ENCODE measurements around the gene CABP5.

The CABP5 gene

DNA sequence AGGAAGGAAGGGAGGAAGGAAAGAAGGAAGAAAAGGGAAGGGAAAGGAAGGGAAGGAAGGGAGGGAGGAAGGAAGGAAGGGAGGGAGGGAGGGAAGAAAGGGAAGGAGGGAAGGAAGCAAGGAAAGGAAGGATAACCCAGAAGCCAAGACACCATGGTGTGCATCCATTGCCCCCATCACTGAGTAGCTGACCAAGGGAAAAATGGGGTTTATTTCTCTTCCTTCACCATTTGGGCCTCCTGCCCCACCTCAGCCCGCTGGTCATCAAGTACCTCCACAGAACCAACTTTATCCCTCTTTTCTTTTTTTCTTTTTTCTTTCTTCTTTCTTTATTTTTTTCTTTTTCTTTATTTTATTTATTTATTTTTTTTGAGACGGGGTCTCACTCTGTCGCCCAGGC, 20.4 kb downstream of the CABP5 start:
- no peaks in the 10 kb centered on the region for H3K9me3 ChIP-seq (ENCODE audit: control insufficient read depth, low read length)
- H3K27me3 ChIP-seq (ENCODE audit: control insufficient read depth, insufficient read depth, low read length) = no peaks in the 10 kb centered on the region
- no peak overlapping the region for H3K9ac ChIP-seq (ENCODE audit: low read length)

DNA sequence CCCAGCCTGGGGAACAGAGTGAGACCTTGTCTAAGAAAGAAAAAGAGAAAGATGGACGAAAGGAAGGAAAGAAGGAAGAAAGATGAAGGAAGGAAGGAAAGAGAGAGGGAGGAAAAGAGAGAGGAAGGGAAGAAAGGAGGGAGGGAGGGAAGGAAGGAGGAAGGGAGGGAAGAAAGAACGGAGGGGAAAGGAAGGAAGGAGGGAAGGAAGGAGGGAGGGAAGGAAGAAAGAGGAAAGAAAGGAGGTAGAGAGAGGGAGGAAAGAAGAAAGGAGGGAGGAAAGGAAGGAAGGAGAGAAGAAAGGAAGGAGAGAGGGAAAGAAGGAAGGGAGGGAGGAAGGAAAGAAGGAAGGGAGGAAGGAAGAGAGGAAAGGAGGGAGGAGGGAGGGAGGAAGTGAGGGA, 20.9 kb downstream of the CABP5 start:
- Histone ChIP-seq H3K36me3 (ENCODE audit: control insufficient read depth, insufficient read depth, low read length) (no peaks in the 10 kb centered on the region), H3K4me3 (ENCODE audit: low read length) (no peak overlapping the region), H3K9ac (ENCODE audit: low read length) (no peak overlapping the region), H3K27me3 (ENCODE audit: control insufficient read depth, insufficient read depth, low read length) (no peaks in the 10 kb centered on the region), H3K4me1 (ENCODE audit: control insufficient read depth, insufficient read depth, low read length) (no peaks in the 10 kb centered on the region), H3K9me3 (ENCODE audit: control insufficient read depth, low read length) (no peaks in the 10 kb centered on the region)

More for the DNA sequence above, 20.4 kb downstream of the CABP5 start:
- no peaks in the 10 kb centered on the region for H3K36me3 ChIP-seq (ENCODE audit: control insufficient read depth, insufficient read depth, low read length)
- H3K4me3 ChIP-seq (ENCODE audit: low read length) = no peak overlapping the region
- no peaks in the 10 kb centered on the region for H3K4me1 ChIP-seq (ENCODE audit: control insufficient read depth, insufficient read depth, low read length)

DNA sequence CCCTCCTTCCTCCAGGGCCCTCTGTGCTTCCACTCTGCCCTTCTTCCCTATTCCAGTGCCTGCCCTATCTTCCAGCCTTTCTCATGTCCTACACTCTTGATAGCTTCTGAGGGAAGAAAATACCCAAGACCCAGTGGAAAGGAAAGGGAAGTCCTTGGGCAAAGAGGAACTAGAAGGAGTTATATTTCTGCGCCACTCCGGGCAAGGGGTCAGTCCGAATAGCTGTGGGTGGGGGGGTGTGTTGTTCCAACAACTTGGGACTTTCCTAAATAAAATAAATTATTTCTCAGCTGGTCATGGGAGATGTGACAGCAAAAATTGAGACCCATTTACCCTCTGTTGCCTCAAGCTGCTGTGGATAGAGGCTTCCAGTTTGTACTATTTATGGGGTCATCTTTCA, 23.2 kb downstream of the CABP5 start:
- Histone ChIP-seq H3K4me1 (ENCODE audit: control insufficient read depth, insufficient read depth, low read length) (no peaks in the 10 kb centered on the region), H3K9me3 (ENCODE audit: control insufficient read depth, low read length) (no peaks in the 10 kb centered on the region), H3K27me3 (ENCODE audit: control insufficient read depth, insufficient read depth, low read length) (no peaks in the 10 kb centered on the region), H3K4me3 (ENCODE audit: low read length) (no peak overlapping the region), H3K36me3 (ENCODE audit: control insufficient read depth, insufficient read depth, low read length) (no peaks in the 10 kb centered on the region), H3K9ac (ENCODE audit: low read length) (no peak overlapping the region)

DNA sequence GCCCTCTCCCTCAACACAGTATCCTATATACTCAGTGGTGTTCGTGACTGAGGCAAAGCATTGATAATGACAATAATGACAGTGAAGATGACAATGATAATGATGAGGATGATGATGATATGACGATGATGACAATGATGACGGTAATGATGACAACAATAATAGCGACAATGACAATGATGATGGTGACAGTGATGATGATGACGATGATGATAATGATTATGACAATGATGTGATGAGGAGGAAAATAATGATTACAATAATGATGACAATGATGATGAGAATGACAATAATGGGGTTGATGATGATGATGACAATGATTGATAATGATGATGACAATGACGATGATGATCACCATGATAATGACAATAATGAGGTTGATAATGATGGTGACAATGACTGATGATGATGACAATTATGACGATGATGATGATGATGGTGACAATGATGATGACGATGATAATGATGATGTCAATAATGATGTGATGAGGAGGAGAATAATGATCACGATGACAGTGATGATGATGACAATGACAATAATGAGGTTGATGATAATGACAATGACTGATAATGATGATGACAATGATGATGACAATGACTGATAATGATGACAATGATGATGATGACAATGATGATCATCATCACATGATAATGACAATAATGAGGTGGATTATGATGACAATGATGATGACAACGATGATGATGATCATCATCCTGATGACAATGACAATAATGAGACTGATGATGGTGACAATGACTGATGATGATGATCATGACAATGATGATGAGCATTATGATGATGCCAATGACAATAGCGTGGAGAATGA, 32.7 kb downstream of the CABP5 start:
- Histone ChIP-seq H3K4me1 (ENCODE audit: control insufficient read depth, insufficient read depth, low read length) (no peaks in the 10 kb centered on the region), H3K27me3 (ENCODE audit: control insufficient read depth, insufficient read depth, low read length) (no peaks in the 10 kb centered on the region), H3K9ac (ENCODE audit: low read length) (no peak overlapping the region), H3K9me3 (ENCODE audit: control insufficient read depth, low read length) (no peaks in the 10 kb centered on the region), H3K4me3 (ENCODE audit: low read length) (no peak overlapping the region), H3K36me3 (ENCODE audit: control insufficient read depth, insufficient read depth, low read length) (no peaks in the 10 kb centered on the region)

DNA sequence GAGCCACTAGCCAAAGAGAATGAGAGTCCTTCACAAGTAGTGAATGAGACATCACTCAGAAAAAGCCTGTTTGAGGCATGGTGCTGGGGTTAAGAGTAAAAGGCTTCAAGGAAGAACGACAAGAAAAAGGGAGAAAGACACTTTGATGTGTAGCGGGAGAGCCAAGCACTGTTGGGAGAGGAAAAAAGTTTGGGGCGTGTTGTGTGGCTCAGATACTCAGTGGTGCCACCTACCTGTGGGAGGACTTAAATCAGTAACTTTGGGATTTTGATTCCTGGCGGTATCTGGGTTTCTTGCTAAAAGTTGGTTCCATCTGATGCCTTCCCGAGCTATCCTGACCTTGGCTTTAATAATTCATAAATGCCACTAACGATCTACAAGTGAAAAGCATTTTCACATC, 37.1 kb downstream of the CABP5 start:
- Histone ChIP-seq H3K4me1 (ENCODE audit: control insufficient read depth, insufficient read depth, low read length) (no peaks in the 10 kb centered on the region), H3K27me3 (ENCODE audit: control insufficient read depth, insufficient read depth, low read length) (no peaks in the 10 kb centered on the region), H3K9me3 (ENCODE audit: control insufficient read depth, low read length) (no peaks in the 10 kb centered on the region), H3K36me3 (ENCODE audit: control insufficient read depth, insufficient read depth, low read length) (no peaks in the 10 kb centered on the region), H3K4me3 (ENCODE audit: low read length) (no peak overlapping the region), H3K9ac (ENCODE audit: low read length) (no peak overlapping the region)

DNA sequence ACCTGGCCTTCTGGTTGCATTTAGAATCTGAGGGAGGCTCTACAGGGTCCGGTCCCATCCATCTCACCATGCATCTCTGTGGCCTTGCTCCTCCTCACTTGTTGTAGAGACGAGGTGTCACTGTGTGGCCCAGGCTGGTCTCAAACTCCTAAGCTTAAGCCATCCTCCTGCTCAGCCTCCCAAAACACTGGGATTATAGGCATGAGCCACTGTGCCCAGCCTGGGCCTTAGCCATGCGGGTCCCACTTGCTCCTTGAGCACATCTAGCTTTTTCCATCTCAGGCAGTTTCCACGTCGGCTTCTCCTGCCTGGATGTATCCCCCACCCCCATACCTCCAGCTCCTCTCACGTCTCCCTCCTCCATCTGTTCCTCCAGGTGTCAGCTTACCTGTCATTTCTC, 39.6 kb downstream of the CABP5 start:
- Histone ChIP-seq H3K4me3 (ENCODE audit: low read length) (no peak overlapping the region), H3K27me3 (ENCODE audit: control insufficient read depth, insufficient read depth, low read length) (no peaks in the 10 kb centered on the region), H3K9ac (ENCODE audit: low read length) (no peak overlapping the region), H3K9me3 (ENCODE audit: control insufficient read depth, low read length) (no peaks in the 10 kb centered on the region), H3K4me1 (ENCODE audit: control insufficient read depth, insufficient read depth, low read length) (no peaks in the 10 kb centered on the region), H3K36me3 (ENCODE audit: control insufficient read depth, insufficient read depth, low read length) (no peaks in the 10 kb centered on the region)

DNA sequence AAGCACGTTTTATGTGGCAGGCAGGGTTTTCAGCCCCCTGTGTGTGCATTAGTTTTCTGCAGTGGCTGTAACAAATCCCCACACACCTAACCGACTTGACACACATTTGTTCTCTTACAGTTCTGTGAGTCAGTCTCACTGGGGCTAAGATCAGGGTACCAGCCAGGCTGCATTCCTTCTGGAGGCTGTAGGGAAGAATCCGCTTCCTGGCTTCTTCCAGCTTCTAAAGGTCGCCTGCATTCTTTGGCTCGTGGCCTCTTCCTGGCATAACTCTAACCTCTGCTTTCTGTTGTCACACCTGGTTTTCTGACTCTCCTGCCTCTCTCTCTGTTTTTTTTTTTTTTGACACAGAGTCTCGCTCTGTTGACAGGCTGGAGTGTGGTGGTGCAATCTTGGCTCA, 43.0 kb downstream of the CABP5 start:
- Histone ChIP-seq H3K9me3 (ENCODE audit: control insufficient read depth, low read length) (no peaks in the 10 kb centered on the region), H3K4me3 (ENCODE audit: low read length) (no peak overlapping the region), H3K36me3 (ENCODE audit: control insufficient read depth, insufficient read depth, low read length) (no peaks in the 10 kb centered on the region), H3K27me3 (ENCODE audit: control insufficient read depth, insufficient read depth, low read length) (no peaks in the 10 kb centered on the region), H3K9ac (ENCODE audit: low read length) (no peak overlapping the region), H3K4me1 (ENCODE audit: control insufficient read depth, insufficient read depth, low read length) (no peaks in the 10 kb centered on the region)

DNA sequence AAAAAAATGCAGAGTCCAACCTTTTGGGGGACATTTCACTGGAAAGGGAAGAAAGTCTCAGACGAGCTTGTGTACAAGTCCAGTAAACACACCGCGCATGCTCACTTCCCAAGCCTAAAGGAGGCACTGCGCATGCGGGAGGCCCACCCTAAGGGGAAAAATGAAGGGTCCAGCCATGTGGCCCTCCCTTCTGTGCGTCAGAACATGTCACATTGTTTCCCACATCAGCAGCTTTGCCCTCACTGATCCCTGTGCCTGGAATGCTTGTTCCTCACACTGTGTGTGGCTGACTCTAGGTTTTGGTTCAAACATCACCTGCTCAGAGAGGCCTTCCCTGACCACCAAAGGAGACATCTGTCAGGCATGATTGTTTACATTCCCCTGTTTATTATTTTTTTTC, 45.1 kb downstream of the CABP5 start:
- H3K9me3 ChIP-seq (ENCODE audit: control insufficient read depth, low read length) = no peaks in the 10 kb centered on the region
- no peaks in the 10 kb centered on the region for H3K36me3 ChIP-seq (ENCODE audit: control insufficient read depth, insufficient read depth, low read length)
- H3K27me3 ChIP-seq (ENCODE audit: control insufficient read depth, insufficient read depth, low read length) = no peaks in the 10 kb centered on the region
- H3K4me3 ChIP-seq (ENCODE audit: low read length) = no peak overlapping the region
- no peak overlapping the region for H3K9ac ChIP-seq (ENCODE audit: low read length)
- H3K4me1 ChIP-seq (ENCODE audit: control insufficient read depth, insufficient read depth, low read length) = no peaks in the 10 kb centered on the region

DNA sequence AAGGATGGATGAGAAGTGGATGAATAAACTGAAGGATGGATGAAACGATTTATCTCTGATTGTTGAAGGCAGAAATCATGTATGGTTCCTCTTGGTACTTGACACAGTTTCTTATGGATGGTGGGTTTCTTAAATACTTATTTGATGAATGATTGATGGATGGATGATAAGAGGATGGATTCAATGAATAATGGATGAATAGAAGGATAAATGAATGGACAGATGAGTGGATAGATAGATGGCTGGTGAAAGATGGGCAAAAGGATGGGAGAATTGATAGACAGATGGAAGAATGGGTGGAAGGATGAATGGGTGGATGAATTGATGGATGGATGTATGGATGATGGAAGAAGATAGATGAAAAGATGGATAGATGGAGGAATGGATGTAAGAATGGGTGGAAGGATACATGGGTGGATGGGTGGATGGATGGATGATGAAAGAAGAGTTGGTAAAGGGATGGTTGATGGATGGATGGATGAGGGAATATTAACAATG, 47.6 kb downstream of the CABP5 start:
- Histone ChIP-seq H3K27me3 (ENCODE audit: control insufficient read depth, insufficient read depth, low read length) (no peaks in the 10 kb centered on the region), H3K4me3 (ENCODE audit: low read length) (no peak overlapping the region), H3K9me3 (ENCODE audit: control insufficient read depth, low read length) (no peaks in the 10 kb centered on the region), H3K36me3 (ENCODE audit: control insufficient read depth, insufficient read depth, low read length) (no peaks in the 10 kb centered on the region), H3K9ac (ENCODE audit: low read length) (no peak overlapping the region), H3K4me1 (ENCODE audit: control insufficient read depth, insufficient read depth, low read length) (no peaks in the 10 kb centered on the region)

DNA sequence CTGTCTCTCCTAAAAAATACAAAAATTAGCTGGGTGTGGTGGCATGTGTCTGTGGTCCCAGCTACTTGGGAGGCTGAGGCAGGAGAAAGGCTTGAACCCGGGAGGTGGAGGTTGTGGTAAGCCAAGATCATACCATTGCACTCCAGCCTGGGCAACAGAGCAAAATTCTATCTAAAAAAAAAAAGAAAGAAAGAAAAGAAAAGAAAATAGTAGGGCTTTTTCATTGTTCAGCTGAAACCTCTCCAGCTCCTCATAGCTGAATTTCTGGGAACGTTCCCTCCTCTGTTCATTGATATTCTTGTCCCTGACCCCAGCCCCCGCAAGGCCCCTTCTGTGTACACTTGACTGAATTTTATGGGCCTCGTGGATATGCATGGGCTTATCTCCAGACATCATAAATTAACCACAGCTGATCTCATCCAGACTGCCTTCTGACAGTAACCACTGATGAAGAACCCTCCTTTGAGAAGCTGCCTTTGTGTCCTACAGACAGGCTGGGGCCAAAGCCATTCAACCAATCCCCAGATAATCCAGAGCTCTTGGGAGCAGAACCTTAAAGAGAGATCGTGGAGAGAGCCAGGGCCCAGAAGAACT, 49.6 kb downstream of the CABP5 start, which contains the start of gene ELSPBP1:
TSS of gene ELSPBP1 (plus strand) at position 424 of the 594 bp plus-strand sequence. CDS start 14,036 bp downstream, outside the sequence.
- Histone ChIP-seq H3K36me3 (ENCODE audit: control insufficient read depth, insufficient read depth, low read length) (no peaks in the 10 kb centered on the region), H3K9ac (ENCODE audit: low read length) (no peak within 1 kb of the TSS), H3K4me1 (ENCODE audit: control insufficient read depth, insufficient read depth, low read length) (no peaks in the 10 kb centered on the region), H3K27me3 (ENCODE audit: control insufficient read depth, insufficient read depth, low read length) (no peaks in the 10 kb centered on the region), H3K9me3 (ENCODE audit: control insufficient read depth, low read length) (no peaks in the 10 kb centered on the region), H3K4me3 (ENCODE audit: low read length) (no peak within 1 kb of the TSS)

DNA sequence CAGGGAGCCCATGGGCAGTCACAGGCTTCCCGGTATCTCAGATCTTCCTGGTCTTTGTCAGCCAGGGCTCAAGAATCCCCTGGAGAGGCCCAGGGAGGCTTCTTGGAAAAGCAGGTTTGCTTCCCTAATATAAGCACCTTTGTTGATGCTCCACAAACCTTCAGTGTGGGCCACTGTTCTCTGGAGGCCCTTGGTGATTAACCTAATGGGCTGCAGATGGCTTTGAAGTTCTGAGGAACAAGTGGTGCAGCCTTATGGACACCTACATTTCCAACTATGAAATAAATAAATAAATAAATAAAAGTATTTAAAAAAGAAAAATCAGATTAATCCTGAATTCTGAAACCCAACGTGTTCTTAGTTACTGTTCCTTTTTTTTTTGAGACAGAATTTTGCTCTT, 51.8 kb downstream of the CABP5 start, which contains the start of gene BSPH1:
TSS of gene BSPH1 (minus strand) at position 101 of the 400 bp plus-strand sequence. CDS start at position 12, 89 bp downstream.
- Histone ChIP-seq H3K4me3 (ENCODE audit: low read length) (no peak within 1 kb of the TSS), H3K9ac (ENCODE audit: low read length) (no peak within 1 kb of the TSS), H3K4me1 (ENCODE audit: control insufficient read depth, insufficient read depth, low read length) (no peaks in the 10 kb centered on the region), H3K36me3 (ENCODE audit: control insufficient read depth, insufficient read depth, low read length) (no peaks in the 10 kb centered on the region), H3K9me3 (ENCODE audit: control insufficient read depth, low read length) (no peaks in the 10 kb centered on the region), H3K27me3 (ENCODE audit: control insufficient read depth, insufficient read depth, low read length) (no peaks in the 10 kb centered on the region)

DNA sequence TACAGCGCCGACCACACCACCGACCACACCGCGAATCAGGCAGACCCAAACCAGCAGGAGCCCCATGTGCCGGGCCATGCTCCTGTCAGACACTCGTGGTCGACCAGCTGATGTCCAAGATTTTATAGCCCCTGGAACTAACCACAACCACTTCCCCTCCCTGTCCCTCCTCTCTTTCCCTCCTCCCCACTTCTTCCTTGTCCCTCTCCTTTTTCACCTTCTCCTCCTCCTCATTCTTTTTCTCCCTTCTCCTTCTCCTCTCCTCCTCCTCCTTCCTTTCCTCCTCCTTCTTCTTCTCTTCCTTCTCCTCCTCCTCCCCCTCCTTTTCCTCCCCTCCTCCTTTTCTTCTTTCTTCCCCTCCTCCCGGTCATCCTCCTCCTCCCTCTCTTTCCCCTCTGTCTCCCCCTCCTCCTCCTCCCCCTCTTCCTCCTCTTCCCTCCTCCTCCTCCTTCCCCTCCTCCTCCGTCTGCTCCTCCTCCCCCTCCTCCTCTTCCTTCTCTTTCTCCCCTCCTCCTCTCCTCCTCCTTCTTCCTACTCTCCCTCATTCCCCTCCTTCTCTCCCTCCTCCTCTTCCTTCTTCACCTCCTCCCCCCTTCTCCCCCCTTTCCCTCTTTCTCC, 52.6 kb downstream of the CABP5 start:
- Histone ChIP-seq H3K4me1 (ENCODE audit: control insufficient read depth, insufficient read depth, low read length) (no peaks in the 10 kb centered on the region), H3K27me3 (ENCODE audit: control insufficient read depth, insufficient read depth, low read length) (no peaks in the 10 kb centered on the region), H3K9me3 (ENCODE audit: control insufficient read depth, low read length) (no peaks in the 10 kb centered on the region), H3K9ac (ENCODE audit: low read length) (no peak overlapping the region), H3K36me3 (ENCODE audit: control insufficient read depth, insufficient read depth, low read length) (no peaks in the 10 kb centered on the region), H3K4me3 (ENCODE audit: low read length) (no peak overlapping the region)
